ENCODE data around the gene DLGAP4.

DLGAP4 gene

GRCh38 chr20:36274181-36274841 lies 31.8 kb upstream of the DLGAP4 start:
- peak in 24 of 58 donors; percentile 4 to 79 (median 31) for DNase-seq

- DNase-seq: no peak
Observed at GRCh38 chr20:36275011-36275410, 31.1 kb upstream of the DLGAP4 start.

GRCh38 chr20:36275441-36276189 lies 30.5 kb upstream of the DLGAP4 start:
- DNase-seq: no peak

GRCh38 chr20:36277546-36277945 lies 28.6 kb upstream of the DLGAP4 start:
- no peak for DNase-seq

- DNase-seq: no peak
Observed at GRCh38 chr20:36279362-36279761, 26.8 kb upstream of the DLGAP4 start.

GRCh38 chr20:36279776-36280175 lies 26.4 kb upstream of the DLGAP4 start:
- DNase-seq: no peak

- no peak for DNase-seq
Observed at GRCh38 chr20:36281785-36282380, 24.3 kb upstream of the DLGAP4 start.

GRCh38 chr20:36284751-36285150 lies 21.4 kb upstream of the DLGAP4 start:
- no peak for DNase-seq

GRCh38 chr20:36285746-36286447 lies 20.2 kb upstream of the DLGAP4 start:
- DNase-seq: no peak

- no peak for DNase-seq
Observed at GRCh38 chr20:36297656-36298055, 8.5 kb upstream of the DLGAP4 start.

GRCh38 chr20:36298061-36298460 lies 8.1 kb upstream of the DLGAP4 start:
- DNase-seq: no peak

GRCh38 chr20:36298795-36299339 lies 7.3 kb upstream of the DLGAP4 start:
- DNase-seq: no peak

- DNase-seq: no peak
Observed at GRCh38 chr20:36299459-36299858, 6.7 kb upstream of the DLGAP4 start.

- no peak for DNase-seq
Observed at GRCh38 chr20:36301359-36302119, 4.6 kb upstream of the DLGAP4 start.

GRCh38 chr20:36303020-36303595 lies 3.0 kb upstream of the DLGAP4 start:
- DNase-seq: no peak

GRCh38 chr20:36303831-36304230 lies 2.3 kb upstream of the DLGAP4 start:
- no peak for DNase-seq

GRCh38 chr20:36304786-36305495 lies 1.2 kb upstream of the DLGAP4 start:
- DNase-seq: no peak

GRCh38 chr20:36306553-36307411 lies 643 bp downstream of the DLGAP4 start:
- no peak for DNase-seq

Measured in anterior cingulate cortex (tissue), 58 donors.